Loucy (cell line): ENCODE results near the gene ITCH.

Source experiments
- H2AFZ ChIP-seq: fragments of 200-600 bp; sonication (generic); 2 replicates; pipeline ENCODE4 v1.6.0; 2016; ENCODE audit warnings: antibody characterized with exemption, mild to moderate bottlenecking, low read length, moderate library complexity
- H3F3A ChIP-seq: fragments of 200-600 bp; 2 replicates; pipeline ENCODE4 v1.6.0; 2016; ENCODE audit warnings: antibody characterized with exemption, low read depth, mild to moderate bottlenecking
- H3K27me3 ChIP-seq: fragments of 200-600 bp; sonication (generic); 2 replicates; pipeline ENCODE4 v1.6.1; 2014; ENCODE audit warnings: low read length, mild to moderate bottlenecking; ENCODE audit not compliant: insufficient read depth, poor library complexity, severe bottlenecking
- H3K36me3 ChIP-seq: fragments of 200-600 bp; sonication (generic); 2 replicates; pipeline ENCODE4 v1.6.1; 2016; ENCODE audit warnings: low read length; ENCODE audit not compliant: insufficient read depth
- H3K4me1 ChIP-seq: fragments of 200-600 bp; sonication (generic); 2 replicates; pipeline ENCODE4 v1.5.1; 2014; ENCODE audit warnings: low read length, mild to moderate bottlenecking; ENCODE audit not compliant: insufficient read depth, poor library complexity, severe bottlenecking
- H3K4me2 ChIP-seq: fragments of 200-600 bp; sonication (generic); 2 replicates; pipeline ENCODE4 v1.6.0; 2014; ENCODE audit warnings: antibody characterized with exemption, low read length, low read depth, mild to moderate bottlenecking; ENCODE audit not compliant: poor library complexity, severe bottlenecking
- H3K4me3 ChIP-seq: fragments of 200-600 bp; sonication (generic); 2 replicates; pipeline ENCODE4 v1.5.1; 2014; ENCODE audit warnings: low read length, mild to moderate bottlenecking, mixed read lengths; ENCODE audit not compliant: poor library complexity, severe bottlenecking
- H3K79me2 ChIP-seq: fragments of 200-600 bp; sonication (generic); 2 replicates; pipeline ENCODE4 v1.6.1; 2014; ENCODE audit warnings: low read length; ENCODE audit not compliant: insufficient read depth
- H3K9ac ChIP-seq: fragments of 200-600 bp; sonication (generic); 2 replicates; pipeline ENCODE4 v1.6.0; 2014; ENCODE audit warnings: mild to moderate bottlenecking, low read depth, low read length, moderate library complexity; ENCODE audit not compliant: poor library complexity, severe bottlenecking
- H3K9me2 ChIP-seq: fragments of 200-600 bp; sonication (generic); replicated peaks from 2 replicates; pipeline ENCODE4 v1.6.1; 2016; ENCODE audit warnings: low read depth, low read length, mixed read lengths
- H3K9me3 ChIP-seq: fragments of 200-600 bp; sonication (generic); 2 replicates; pipeline ENCODE4 v1.6.1; 2014; ENCODE audit warnings: mild to moderate bottlenecking, antibody characterized with exemption, low read length, low read depth; ENCODE audit not compliant: insufficient read depth
- H4K20me1 ChIP-seq: fragments of 200-600 bp; sonication (generic); 2 replicates; pipeline ENCODE4 v1.6.0; 2014; ENCODE audit warnings: antibody characterized with exemption, low read length, mild to moderate bottlenecking; ENCODE audit not compliant: insufficient read depth, poor library complexity, severe bottlenecking
- EZH2phosphoT487 ChIP-seq: fragments of 200-600 bp; IDR thresholded peaks from 2 replicates; pipeline ENCODE4 v1.6.1; 2018; ENCODE audit warnings: antibody characterized with exemption, mild to moderate bottlenecking, moderate library complexity, borderline replicate concordance
- TF ChIP-seq, protein P1 (sequence below): fragments of 200-600 bp; sonication (generic); conservative IDR thresholded peaks from 2 replicates; pipeline ENCODE4 v1.5.1; 2014; ENCODE audit warnings: mild to moderate bottlenecking, antibody characterized with exemption, low read length

The ITCH gene

GRCh38 chr20:34534391-34535165, 171.5 kb downstream of the ITCH start:
- peaks cover 77% of the 10 kb centered on the region; the same call in 1 of the 2 replicates for H3K36me3 ChIP-seq
- no peaks in the 10 kb centered on the region for H3K27me3 ChIP-seq
- H3K79me2 ChIP-seq = peaks cover 17% of the 10 kb centered on the region; the same call in 1 of the 2 replicates
- H3K9me3 ChIP-seq = no peaks in the 10 kb centered on the region
- TF ChIP-seq, protein P1, sequence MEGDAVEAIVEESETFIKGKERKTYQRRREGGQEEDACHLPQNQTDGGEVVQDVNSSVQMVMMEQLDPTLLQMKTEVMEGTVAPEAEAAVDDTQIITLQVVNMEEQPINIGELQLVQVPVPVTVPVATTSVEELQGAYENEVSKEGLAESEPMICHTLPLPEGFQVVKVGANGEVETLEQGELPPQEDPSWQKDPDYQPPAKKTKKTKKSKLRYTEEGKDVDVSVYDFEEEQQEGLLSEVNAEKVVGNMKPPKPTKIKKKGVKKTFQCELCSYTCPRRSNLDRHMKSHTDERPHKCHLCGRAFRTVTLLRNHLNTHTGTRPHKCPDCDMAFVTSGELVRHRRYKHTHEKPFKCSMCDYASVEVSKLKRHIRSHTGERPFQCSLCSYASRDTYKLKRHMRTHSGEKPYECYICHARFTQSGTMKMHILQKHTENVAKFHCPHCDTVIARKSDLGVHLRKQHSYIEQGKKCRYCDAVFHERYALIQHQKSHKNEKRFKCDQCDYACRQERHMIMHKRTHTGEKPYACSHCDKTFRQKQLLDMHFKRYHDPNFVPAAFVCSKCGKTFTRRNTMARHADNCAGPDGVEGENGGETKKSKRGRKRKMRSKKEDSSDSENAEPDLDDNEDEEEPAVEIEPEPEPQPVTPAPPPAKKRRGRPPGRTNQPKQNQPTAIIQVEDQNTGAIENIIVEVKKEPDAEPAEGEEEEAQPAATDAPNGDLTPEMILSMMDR = no peak
- no peak for TF ChIP-seq EZH2phosphoT487
- H2AFZ ChIP-seq = no peak overlapping the region
- H3F3A ChIP-seq = no peaks in the 10 kb centered on the region
- H3K9ac ChIP-seq = no peak overlapping the region
- no peaks in the 10 kb centered on the region for H3K9me2 ChIP-seq
- no peak overlapping the region for H3K4me3 ChIP-seq
- peaks cover 4% of the 10 kb centered on the region for H4K20me1 ChIP-seq
- H3K4me2 ChIP-seq = no peak overlapping the region
- H3K4me1 ChIP-seq = no peaks in the 10 kb centered on the region

DNA sequence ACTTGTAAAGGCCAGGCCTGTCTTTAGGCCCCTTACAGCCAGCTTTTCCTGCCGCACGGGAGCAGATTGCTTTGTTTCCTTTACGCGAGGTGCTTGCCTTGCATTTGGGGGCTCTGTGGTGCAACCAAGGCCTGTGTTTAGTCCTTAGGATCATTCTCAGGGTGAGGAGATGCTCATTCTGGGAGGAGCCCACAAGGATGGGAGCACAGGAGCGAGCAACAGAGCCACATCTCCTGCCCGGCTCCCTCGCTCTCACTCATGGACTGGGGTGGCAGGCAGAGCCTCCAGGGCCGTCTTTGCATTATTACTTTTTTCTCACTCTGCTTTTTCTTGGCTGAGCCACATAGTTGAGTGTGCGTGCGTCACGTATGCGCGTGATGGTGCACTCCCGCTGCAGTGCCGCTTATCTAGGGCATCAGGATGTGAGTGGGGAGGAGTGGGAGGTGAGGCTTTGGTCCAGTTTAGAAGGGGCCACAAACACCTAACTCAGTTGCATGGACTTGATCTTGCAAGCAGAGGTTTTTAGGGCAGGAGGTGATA, 172.3 kb downstream of the ITCH start:
- H3K9me2 ChIP-seq = no peaks in the 10 kb centered on the region
- H3K9me3 ChIP-seq = no peaks in the 10 kb centered on the region
- no peaks in the 10 kb centered on the region for H3K27me3 ChIP-seq
- no peaks in the 10 kb centered on the region for H3F3A ChIP-seq
- peaks cover 17% of the 10 kb centered on the region; the same call in 1 of the 2 replicates for H3K79me2 ChIP-seq
- H3K4me1 ChIP-seq = no peaks in the 10 kb centered on the region
- peaks cover 4% of the 10 kb centered on the region for H4K20me1 ChIP-seq
- H2AFZ ChIP-seq = no peak overlapping the region
- no peak overlapping the region for H3K4me3 ChIP-seq
- no peak for TF ChIP-seq EZH2phosphoT487
- TF ChIP-seq, protein P1 = no peak
- peaks cover 81% of the 10 kb centered on the region; the same call in 1 of the 2 replicates for H3K36me3 ChIP-seq
- no peak overlapping the region for H3K4me2 ChIP-seq
- no peak overlapping the region for H3K9ac ChIP-seq

GRCh38 chr20:34535857-34536256, 172.8 kb downstream of the ITCH start:
- Histone ChIP-seq H3K4me3 (no peak overlapping the region), H3K27me3 (no peaks in the 10 kb centered on the region), H3F3A (no peaks in the 10 kb centered on the region), H3K36me3 (peaks cover 81% of the 10 kb centered on the region; the same call in 1 of the 2 replicates), H3K79me2 (peaks cover 13% of the 10 kb centered on the region; the same call in 1 of the 2 replicates), H3K9ac (no peak overlapping the region), H4K20me1 (peaks cover 4% of the 10 kb centered on the region), H3K9me3 (no peaks in the 10 kb centered on the region), H3K4me2 (no peak overlapping the region), H2AFZ (no peak overlapping the region), H3K9me2 (no peaks in the 10 kb centered on the region), H3K4me1 (no peaks in the 10 kb centered on the region)
- TF ChIP-seq EZH2phosphoT487 = no peak
- TF ChIP-seq, protein P1 = no peak
